H1 (cell line): Measurements from ENCODE around the gene FAM50A.

ENCODE experiments used
- CBX8 ChIP-seq: fragments of 300-800, 300-1000 bp; sonication (generic); IDR thresholded peaks from 2 replicates; pipeline ENCODE4 v1.7.1; 2016; ENCODE audit warnings: low read depth, low read length, borderline replicate concordance
- CEBPB ChIP-seq: IDR thresholded peaks from 2 replicates; pipeline ENCODE4 v1.6.1; 2012; ENCODE audit warnings: low read depth, low read length
- CREB1 ChIP-seq: IDR thresholded peaks from 2 replicates; pipeline ENCODE4 v1.6.1; 2012; ENCODE audit warnings: inconsistent platforms
- CTCF ChIP-seq, 3 experiments: IDR thresholded peaks; 1 replicate in 2 of 3; 2 replicates in 1 of 3; pipeline versions ENCODE4 v1.5.1 to v1.6.1; 2011; ENCODE audit warnings: low read length in 3 of 3, mild to moderate bottlenecking in 3 of 3, inconsistent platforms in 2 of 3, low read depth in 1 of 3, moderate library complexity in 1 of 3; ENCODE audit not compliant: insufficient read depth in 1 of 3; ENCODE audit errors: control extremely low read depth in 1 of 3
- POLR2A ChIP-seq, 2 experiments: IDR thresholded peaks; 1 replicate in 1 of 2; 2 replicates in 1 of 2; pipeline ENCODE4 v1.6.1; 2011; ENCODE audit warnings: low read depth in 2 of 2, low read length in 2 of 2, mild to moderate bottlenecking in 2 of 2; ENCODE audit errors: control extremely low read depth in 1 of 2
- RAD21 ChIP-seq, 2 experiments: IDR thresholded peaks in 1 of 2; conservative IDR thresholded peaks in 1 of 2; 2 replicates each; pipeline ENCODE4 v1.6.1; 2011; ENCODE audit warnings: low read depth in 2 of 2, low read length in 2 of 2, improper control_type of control experiment in 1 of 2, inconsistent platforms in 1 of 2, mild to moderate bottlenecking in 1 of 2, moderate library complexity in 1 of 2
- RNF2 ChIP-seq: fragments of 200-900, 300-1000 bp; sonication (generic); IDR thresholded peaks from 2 replicates; pipeline ENCODE4 v1.7.1; 2016; ENCODE audit warnings: borderline replicate concordance, low read depth, mild to moderate bottlenecking, antibody characterized with exemption, low read length; ENCODE audit not compliant: poor library complexity, severe bottlenecking; ENCODE audit errors: missing control alignments
- RXRA ChIP-seq: IDR thresholded peaks from 2 replicates; pipeline ENCODE4 v1.6.1; 2011; ENCODE audit warnings: low read depth, mild to moderate bottlenecking, low read length, moderate library complexity; ENCODE audit not compliant: insufficient read depth
- SP1 ChIP-seq: IDR thresholded peaks from 2 replicates; pipeline ENCODE4 v1.6.1; 2011; ENCODE audit warnings: low read depth, low read length

- TF ChIP-seq CTCF (IDR thresholded peaks at IDR 0.05; ENCODE audit: control extremely low read depth in 1 of 3, insufficient read depth in 1 of 3, low read depth in 1 of 3, low read length in 3 of 3) = no peak
- TF ChIP-seq CREB1 = no peak
- TF ChIP-seq RXRA = no peak
- no peak for TF ChIP-seq RNF2
- no peak for TF ChIP-seq CBX8
- TF ChIP-seq CEBPB = no peak
- TF ChIP-seq SP1 = no peak
- no peak for TF ChIP-seq POLR2A (IDR thresholded peaks at IDR 0.05; ENCODE audit: control extremely low read depth in 1 of 2, low read depth in 2 of 2, low read length in 2 of 2)
- TF ChIP-seq RAD21 (IDR thresholded peaks at IDR 0.05 in 1 of 2, conservative IDR thresholded peaks at IDR 0.05 in 1 of 2; ENCODE audit: low read depth in 2 of 2, low read length in 2 of 2) = no peak
Measured at GRCh38 chrX:154485150-154486051, 41.5 kb downstream of the FAM50A start.
